B cell (primary cell): ENCODE measurements around the gene CHIC2. TPM values are rescaled to one million over a fixed set of nuclear protein-coding genes. Genes with fewer than 3 reads are reported as not detected.

Experiments used
- ATAC-seq: fragments of 200-7000 bp; cut with Tn5 transposase; one replicate; pipeline ENCODE4 v1.10.0; 2021; ENCODE audit warnings: low read depth, mild to moderate bottlenecking, moderate number of reproducible peaks, moderate library complexity
- CTCF ChIA-PET: fragments of 350-600 bp; sonication (Branson Sonifier 250); formaldehyde crosslinking; loops from one replicate; lab custom pipeline; 2021; ENCODE audit warnings: antibody characterized with exemption, inconsistent platforms; lab: Charles Lee
- POLR2A ChIA-PET: fragments of 350-600 bp; sonication (Branson Sonifier 250); formaldehyde crosslinking; loops from one replicate; lab custom pipeline; 2021; ENCODE audit warnings: antibody characterized with exemption; lab: Charles Lee
- DNase-seq: peaks from one replicate; pipeline ENCODE4 v3.0.0; 2013
- H2AFZ ChIP-seq: 2 replicates; pipeline ENCODE4 v1.6.1; 2012; ENCODE audit warnings: mild to moderate bottlenecking, low read depth, low read length; ENCODE audit not compliant: insufficient read depth, poor library complexity, severe bottlenecking
- H3K27ac ChIP-seq, 2 donors: 1 replicate in 1 of 2; 2 replicates in 1 of 2; pipeline ENCODE4 v1.5.1; 2012 to 2013; ENCODE audit warnings: low read length in 2 of 2, mild to moderate bottlenecking in 2 of 2, moderate library complexity in 1 of 2
- H3K27me3 ChIP-seq, 4 experiments: fragments of 200-600 bp in 1 of 4; sonication (generic) in 1 of 4; replicated peaks in 1 of 4; 1 replicate in 2 of 4; 2 replicates in 2 of 4; pipeline versions ENCODE4 v1.6.1 to v1.7.0; 2013 to 2016; ENCODE audit warnings: low read length in 3 of 4, mild to moderate bottlenecking in 2 of 4, mixed read lengths in 1 of 4, moderate library complexity in 1 of 4; ENCODE audit not compliant: insufficient read depth in 4 of 4, control insufficient read depth in 3 of 4; ENCODE audit errors: control extremely low read depth in 1 of 4
- H3K36me3 ChIP-seq, 2 experiments: replicated peaks in 1 of 2; 1 replicate in 1 of 2; 2 replicates in 1 of 2; pipeline versions ENCODE4 v1.6.1 to v1.7.1; 2013; ENCODE audit warnings: low read length in 1 of 2; ENCODE audit not compliant: insufficient read depth in 2 of 2, control insufficient read depth in 1 of 2; ENCODE audit errors: control extremely low read depth in 1 of 2, extremely low read depth in 1 of 2
- H3K4me1 ChIP-seq, 2 donors: fragments of 200-600 bp in 1 of 2; sonication (generic) in 1 of 2; 1 replicate in 1 of 2; 2 replicates in 1 of 2; pipeline versions ENCODE4 v1.5.1 to v1.6.1; 2013 to 2017; ENCODE audit warnings: low read length in 2 of 2; ENCODE audit not compliant: control insufficient read depth in 2 of 2, insufficient read depth in 2 of 2
- H3K4me2 ChIP-seq: replicated peaks from 2 replicates; pipeline ENCODE3; 2012; ENCODE audit warnings: mild to moderate bottlenecking, low read depth, low read length; ENCODE audit not compliant: poor library complexity, severe bottlenecking
- H3K4me3 ChIP-seq, 5 experiments: fragments of 200-600 bp in 1 of 5; sonication (generic) in 1 of 5; 1 replicate in 3 of 5; 2 replicates in 2 of 5; pipeline versions ENCODE4 v1.5.1 to v1.7.0; 2011 to 2016; ENCODE audit warnings: low read length in 4 of 5, mild to moderate bottlenecking in 4 of 5, low read depth in 2 of 5, control low read depth in 1 of 5, moderate library complexity in 1 of 5; ENCODE audit not compliant: insufficient read depth in 1 of 5; ENCODE audit errors: control extremely low read depth in 1 of 5, extremely low read depth in 1 of 5
- H3K79me2 ChIP-seq: fragments of 200-600 bp; sonication (generic); one replicate; pipeline ENCODE4 v1.6.0; 2016; ENCODE audit warnings: low read length; ENCODE audit not compliant: control insufficient read depth, insufficient read depth
- H3K9ac ChIP-seq: fragments of 200-600 bp; sonication (generic); 2 replicates; pipeline ENCODE4 v1.6.1; 2017; ENCODE audit warnings: mild to moderate bottlenecking, low read length, moderate library complexity
- H3K9me3 ChIP-seq, 3 donors: one replicate each; pipeline versions ENCODE4 v1.6.1 to v1.7.1; 2013; ENCODE audit warnings: low read length in 2 of 3; ENCODE audit not compliant: control insufficient read depth in 2 of 3, insufficient read depth in 1 of 3; ENCODE audit errors: control extremely low read depth in 1 of 3
- H4K20me1 ChIP-seq: 2 replicates; pipeline ENCODE4 v1.6.0; 2012; ENCODE audit warnings: mild to moderate bottlenecking, low read length; ENCODE audit not compliant: insufficient read depth, control insufficient read depth, poor library complexity, severe bottlenecking
- H3K27ac Mint-ChIP-seq: one replicate; pipeline ENCODE4 v1.8.0; 2021; ENCODE audit warnings: mixed read lengths
- H3K27me3 Mint-ChIP-seq: one replicate; pipeline ENCODE4 v1.8.0; 2021; ENCODE audit warnings: mixed read lengths
- H3K4me1 Mint-ChIP-seq: one replicate; pipeline ENCODE4 v1.8.0; 2021; ENCODE audit warnings: mixed read lengths
- H3K4me3 Mint-ChIP-seq: one replicate; pipeline ENCODE4 v1.8.0; 2021; ENCODE audit warnings: mixed read lengths
- H3K9me3 Mint-ChIP-seq: one replicate; pipeline ENCODE4 v1.8.0; 2022; ENCODE audit warnings: mixed read lengths; ENCODE audit not compliant: insufficient read depth
- EZH2 ChIP-seq: IDR thresholded peaks from 2 replicates; pipeline ENCODE4 v1.6.1; 2012; ENCODE audit warnings: borderline replicate concordance, low read depth, mild to moderate bottlenecking, moderate library complexity, low read length; ENCODE audit not compliant: insufficient read depth, poor library complexity, severe bottlenecking
- WGBS: methylation state at CpG from one replicate; pipeline ENCODE4 v1.1.5; 2013; ENCODE audit warnings: missing lambda C conversion rate; ENCODE audit not compliant: insufficient coverage; 5-methylcytosine and 5-hydroxymethylcytosine counted together
- intact Hi-C: fragments of 100-400 bp; cut with micrococcal nuclease; formaldehyde crosslinking; loops from one replicate; pipeline ENCODE4 v1.10.0; 2022
- polyA plus RNA-seq: library from polyadenylated mRNA; depleted of rRNA; stranded (reverse); fragments of >200 nt; gene quantifications from 2 replicates; pipeline ENCODE4 v1.2.3, GENCODE V29; 2012
- total RNA-seq, 2 donors: library from RNA; stranded (reverse); fragments of 120-200 nt in 1 of 2; gene quantifications; 1 replicate in 1 of 2; 2 replicates in 1 of 2; pipeline versions ENCODE4 v1.2.3 to v1.2.4, GENCODE V29; 2013 to 2022
- TF ChIP-seq, protein P1 (sequence below): fragments of 200-600 bp; IDR thresholded peaks from one replicate; pipeline ENCODE4 v1.8.0; 2022; ENCODE audit warnings: antibody characterized with exemption, mild to moderate bottlenecking

The CHIC2 gene
- total and polyA plus RNA-seq, 2 donors (not counting 1 experiment from before 2014, with no cell fraction given) = 20.2 to 37.7 TPM

- Histone ChIP-seq H3K9me3 (no peaks in the 10 kb centered on the region), H3K27me3 (no peaks in the 10 kb centered on the region), H3K4me3 (no peak overlapping the region), H2AFZ (peak overlapping the region; percentile 20), H3K4me2 (no peak overlapping the region), H3K36me3 (no peaks in the 10 kb centered on the region), H3K4me1 (peaks cover 17 to 23% of the 10 kb centered on the region in 2 donors), H3K79me2 (peaks cover 27% of the 10 kb centered on the region), H3K9ac (no peak overlapping the region), H3K27ac (no peak overlapping the region), H4K20me1 (peaks cover 18% of the 10 kb centered on the region)
- H3K4me1 Mint-ChIP-seq = peaks cover 23% of the 10 kb centered on the region
- no peak overlapping the region for H3K27ac Mint-ChIP-seq
- ChIA-PET POLR2A (interaction anchor here (0.8 kb wide), 1 partner anchor 27 kb away, joined by 3 read pairs; no protein-coding TSS in a partner anchor), CTCF (interaction anchor here (0.7 to 1.6 kb wide), 2 partner anchors 23 to 168 kb away, joined by 3 read pairs; no protein-coding TSS in a partner anchor)
- no peaks in the 10 kb centered on the region for H3K9me3 Mint-ChIP-seq
- H3K27me3 Mint-ChIP-seq = peaks cover 4% of the 10 kb centered on the region
- no peak for ATAC-seq
- intact Hi-C loops = no loop called here
- DNase-seq = no peak
- H3K4me3 Mint-ChIP-seq = no peak overlapping the region
- no CpG with 5 or more reads among the region's 2 CpGs for WGBS
- TF ChIP-seq, protein P1, sequence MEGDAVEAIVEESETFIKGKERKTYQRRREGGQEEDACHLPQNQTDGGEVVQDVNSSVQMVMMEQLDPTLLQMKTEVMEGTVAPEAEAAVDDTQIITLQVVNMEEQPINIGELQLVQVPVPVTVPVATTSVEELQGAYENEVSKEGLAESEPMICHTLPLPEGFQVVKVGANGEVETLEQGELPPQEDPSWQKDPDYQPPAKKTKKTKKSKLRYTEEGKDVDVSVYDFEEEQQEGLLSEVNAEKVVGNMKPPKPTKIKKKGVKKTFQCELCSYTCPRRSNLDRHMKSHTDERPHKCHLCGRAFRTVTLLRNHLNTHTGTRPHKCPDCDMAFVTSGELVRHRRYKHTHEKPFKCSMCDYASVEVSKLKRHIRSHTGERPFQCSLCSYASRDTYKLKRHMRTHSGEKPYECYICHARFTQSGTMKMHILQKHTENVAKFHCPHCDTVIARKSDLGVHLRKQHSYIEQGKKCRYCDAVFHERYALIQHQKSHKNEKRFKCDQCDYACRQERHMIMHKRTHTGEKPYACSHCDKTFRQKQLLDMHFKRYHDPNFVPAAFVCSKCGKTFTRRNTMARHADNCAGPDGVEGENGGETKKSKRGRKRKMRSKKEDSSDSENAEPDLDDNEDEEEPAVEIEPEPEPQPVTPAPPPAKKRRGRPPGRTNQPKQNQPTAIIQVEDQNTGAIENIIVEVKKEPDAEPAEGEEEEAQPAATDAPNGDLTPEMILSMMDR = no peak
- no peak for TF ChIP-seq EZH2
These were observed 2.3 kb upstream of the CHIC2 start for GRCh38 chr4:54066718-54067129.

DNA sequence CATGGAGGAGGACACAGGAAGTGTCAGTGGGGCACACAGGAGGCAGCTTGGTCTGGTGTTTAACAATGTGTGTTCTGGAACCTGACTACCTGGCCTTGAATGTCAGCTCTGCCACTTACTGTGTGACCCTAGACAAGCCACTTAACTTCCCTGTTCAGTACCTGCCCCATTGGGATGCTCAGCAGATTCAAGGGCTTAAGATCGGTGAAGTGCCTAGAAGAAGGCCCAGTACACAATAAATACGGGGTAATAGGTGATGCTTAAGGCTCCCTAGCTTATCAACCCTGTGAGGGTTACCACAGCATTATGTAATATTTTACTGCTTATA is 1.6 kb upstream of the CHIC2 start:
- intact Hi-C loops = no loop called here
- Histone ChIP-seq H4K20me1 (peaks cover 25% of the 10 kb centered on the region), H3K27ac (no peak overlapping the region), H3K36me3 (no peaks in the 10 kb centered on the region), H3K79me2 (peaks cover 33% of the 10 kb centered on the region), H3K9ac (no peak overlapping the region), H2AFZ (peak overlapping the region; percentile 90), H3K4me2 (no peak overlapping the region), H3K9me3 (no peaks in the 10 kb centered on the region), H3K4me3 (no peak overlapping the region), H3K27me3 (no peaks in the 10 kb centered on the region), H3K4me1 (peaks cover 17 to 28% of the 10 kb centered on the region in 2 donors)
- DNase-seq = peak; percentile 10
- no peaks in the 10 kb centered on the region for H3K9me3 Mint-ChIP-seq
- peaks cover 30% of the 10 kb centered on the region for H3K4me1 Mint-ChIP-seq
- ChIA-PET POLR2A (no interaction called here), CTCF (interaction anchor here (1.6 kb wide), 1 partner anchor 23 kb away, joined by 3 read pairs; no protein-coding TSS in a partner anchor)
- no peak for ATAC-seq
- WGBS = no CpG with 5 or more reads among the region's 2 CpGs
- peak overlapping the region; percentile 95 for H3K4me3 Mint-ChIP-seq
- peak overlapping the region; percentile 59 for H3K27ac Mint-ChIP-seq
- H3K27me3 Mint-ChIP-seq = peaks cover 4% of the 10 kb centered on the region
- TF ChIP-seq, protein P1 = no peak
- no peak for TF ChIP-seq EZH2
